HepG2 (cell line): ENCODE measurements around the gene RHOT2. TPM values are rescaled to one million over a fixed set of nuclear protein-coding genes. Genes with fewer than 3 reads are reported as not detected.

ENCODE experiments used
- ATAC-seq: fragments of 200-7000 bp; cut with Tn5 transposase; 3 replicates; pipeline ENCODE4 v1.9.1; 2020; ENCODE audit warnings: mild to moderate bottlenecking, moderate library complexity
- BruUV-seq: library from RNA; stranded (reverse); fragments of 400-500 nt; replicated peaks from 2 replicates; lab custom pipeline; 2021; lab: Mats Ljungman, UMichigan
- CTCF ChIA-PET: fragments of 300-600 bp; formaldehyde crosslinking; extraction: SDS; loops from one replicate; lab custom pipeline; 2021; ENCODE audit warnings: low total read pairs, inconsistent platforms, low intra/inter-chr PET ratio; lab: Yijun Ruan, JAX
- POLR2A ChIA-PET: fragments of 350-600 bp; sonication (Branson Sonifier 250); formaldehyde crosslinking; loops from one replicate; lab custom pipeline; 2020; ENCODE audit warnings: antibody characterized with exemption, inconsistent platforms; lab: Yijun Ruan, JAX
- DNase-seq: peaks from one replicate; pipeline ENCODE4 v3.0.0-alpha.2; 2015; ENCODE audit warnings: low spot score
- FAIRE-seq: peaks from 3 replicates; lab custom pipeline; 2011; peaks lifted over from hg19 to GRCh38; lab: Jason Lieb, UNC
- H2AFZ ChIP-seq: one replicate; pipeline ENCODE4 v1.6.1; 2011; ENCODE audit warnings: low read length, inconsistent platforms
- H3K27ac ChIP-seq: fragments of 300-600 bp; 3 replicates; pipeline ENCODE4 v1.8.0; 2011; ENCODE audit warnings: mixed run types, mild to moderate bottlenecking, mixed read lengths, low read length, inconsistent platforms; ENCODE audit not compliant: insufficient read depth; ENCODE audit errors: extremely low read length
- H3K27me3 ChIP-seq, 2 experiments: fragments of 200-600 bp in 1 of 2; 2 replicates in 1 of 2; 3 replicates in 1 of 2; pipeline versions ENCODE4 v1.6.0 to v1.8.0; 2011; ENCODE audit warnings: low read length in 2 of 2, mild to moderate bottlenecking in 2 of 2, moderate library complexity in 2 of 2, inconsistent platforms in 1 of 2; ENCODE audit not compliant: insufficient read depth in 2 of 2, control insufficient read depth in 1 of 2
- H3K36me3 ChIP-seq, 2 experiments: fragments of 200-600 bp in 1 of 2; replicated peaks in 1 of 2; 2 replicates in 1 of 2; 3 replicates in 1 of 2; pipeline versions ENCODE4 v1.5.1 to v1.8.0; 2011; ENCODE audit warnings: low read length in 2 of 2, inconsistent platforms in 1 of 2; ENCODE audit not compliant: insufficient read depth in 2 of 2, control insufficient read depth in 1 of 2
- H3K4me1 ChIP-seq: 2 replicates; pipeline ENCODE4 v1.5.1; 2012; ENCODE audit warnings: low read length, inconsistent platforms; ENCODE audit not compliant: insufficient read depth
- H3K4me2 ChIP-seq: 2 replicates; pipeline ENCODE4 v1.6.0; 2011; ENCODE audit warnings: low read depth, low read length, inconsistent platforms
- H3K4me3 ChIP-seq, 3 experiments: fragments of 200-600 bp in 1 of 3; sonication (generic), shearing (Covaris generic) in 1 of 3; replicated peaks in 1 of 3; 2 replicates each; pipeline ENCODE4 v1.5.1; 2011 to 2016; ENCODE audit warnings: low read length in 3 of 3, inconsistent platforms in 2 of 3, low read depth in 2 of 3, mild to moderate bottlenecking in 2 of 3, control low read depth in 1 of 3, mixed read lengths in 1 of 3; ENCODE audit not compliant: insufficient read depth in 1 of 3
- H3K79me2 ChIP-seq: one replicate; pipeline ENCODE4 v1.6.1; 2011; ENCODE audit warnings: low read length, inconsistent platforms; ENCODE audit not compliant: insufficient read depth
- H3K9ac ChIP-seq: 2 replicates; pipeline ENCODE4 v1.6.0; 2011; ENCODE audit warnings: mild to moderate bottlenecking, low read depth, low read length, inconsistent platforms; ENCODE audit not compliant: insufficient read depth
- H3K9me3 ChIP-seq: 2 replicates; pipeline ENCODE4 v1.5.1; 2012; ENCODE audit warnings: mild to moderate bottlenecking, low read length
- H4K20me1 ChIP-seq: 2 replicates; pipeline ENCODE4 v1.6.0; 2011; ENCODE audit warnings: inconsistent platforms, mild to moderate bottlenecking, low read length, moderate library complexity; ENCODE audit not compliant: insufficient read depth
- AGO2 ChIP-seq: fragments of 200-400 bp; formaldehyde crosslinking; optimal IDR thresholded peaks from 2 replicates; pipeline ENCODE3; 2017; ENCODE audit warnings: mild to moderate bottlenecking, low read depth, low read length, moderate library complexity
- HOXD1 ChIP-seq: sonication (generic); formaldehyde crosslinking; IDR thresholded peaks from 2 replicates; pipeline ENCODE4 v1.5.0; 2020; ENCODE audit warnings: missing genetic modification reagents
- KDM1A ChIP-seq: IDR thresholded peaks from 2 replicates; pipeline ENCODE4 v1.6.1; 2016; ENCODE audit warnings: missing compliant biosample characterization
- NONO ChIP-seq, 2 experiments: fragments of 450-650 bp in 1 of 2; sonication (generic) in 1 of 2; formaldehyde crosslinking in 1 of 2; IDR thresholded peaks in 1 of 2; conservative IDR thresholded peaks in 1 of 2; 2 replicates each; pipeline versions ENCODE4 v1.6.1 to v1.8.0; 2017 to 2022; ENCODE audit warnings: mild to moderate bottlenecking in 1 of 2, missing genetic modification reagents in 1 of 2, moderate library complexity in 1 of 2
- NR2C2 ChIP-seq: sonication (generic); formaldehyde crosslinking; IDR thresholded peaks from 2 replicates; pipeline ENCODE4 v1.4.0; 2020; ENCODE audit warnings: missing genetic modification reagents, mild to moderate bottlenecking, moderate library complexity, borderline replicate concordance
- POLR2A ChIP-seq, 2 experiments: IDR thresholded peaks; 2 replicates each; pipeline ENCODE4 v1.6.1; 2011; ENCODE audit warnings: low read depth in 2 of 2, low read length in 2 of 2, mild to moderate bottlenecking in 1 of 2, moderate library complexity in 1 of 2; ENCODE audit not compliant: insufficient read depth in 1 of 2
- ZBTB38 ChIP-seq: sonication (generic); formaldehyde crosslinking; IDR thresholded peaks from 2 replicates; pipeline ENCODE4 v1.5.1; 2020; ENCODE audit warnings: mild to moderate bottlenecking, missing genetic modification reagents
- WGBS: methylation state at CpG from one replicate; pipeline ENCODE4 v1.1.6; 2017; ENCODE audit warnings: low lambda C conversion rate; 5-methylcytosine and 5-hydroxymethylcytosine counted together
- in situ Hi-C: cut with HindIII; loops from 2 replicates; pipeline ENCODE4 v1.10.0; 2017; ENCODE audit warnings: low pct_unique_long_range_greater_than_20kb; ENCODE audit not compliant: extremely low pct_ligation_motif_present
- intact Hi-C: fragments of 100-400 bp; cut with micrococcal nuclease; formaldehyde crosslinking; loops from one replicate; pipeline ENCODE4 v1.10.0; 2022; ENCODE audit not compliant: unreplicated experiment
- polyA plus RNA-seq, 8 experiments: library from polyadenylated mRNA; depleted of rRNA in 3 of 8; stranded (reverse) in 7 of 8; unstranded in 1 of 8; fragments of >200 nt; fragmentation: Illumina TruSeq in 4 of 8; extraction: Trizol in 4 of 8; gene quantifications; 2 replicates each; pipeline versions ENCODE4 v1.2.1 to v1.2.3, GENCODE V29; 2011 to 2016; ENCODE audit warnings: low read depth in 4 of 8, missing spikeins in 1 of 8, mixed read lengths in 1 of 8; ENCODE audit not compliant: insufficient read depth in 1 of 8
- total RNA-seq, 5 experiments: library from RNA; depleted of rRNA; stranded (reverse); fragments of >200 nt; fragmentation: Illumina TruSeq; extraction: Trizol; gene quantifications; 2 replicates each; pipeline ENCODE4 v1.2.3, GENCODE V29; 2016; ENCODE audit warnings: low read depth in 1 of 5
- TF ChIP-seq, protein P1 (sequence below): sonication (generic); formaldehyde crosslinking; IDR thresholded peaks from 2 replicates; pipeline ENCODE4 v1.5.0; 2020; ENCODE audit warnings: missing genetic modification reagents

RHOT2 gene
- total and polyA plus RNA-seq, 2 of the 13 experiments (the other 11 are each of a cell fraction or from before 2014, with no cell fraction given): 63.6 to 76.9 TPM

- Histone ChIP-seq H3K36me3 (peaks cover 0 to 4% of the 10 kb centered on the region in 2 experiments; a peak in 1 of 5 replicates), H4K20me1 (no peaks in the 10 kb centered on the region), H3K27me3 (no peaks in the 10 kb centered on the region), H3K4me1 (peaks cover 37% of the 10 kb centered on the region), H2AFZ (no peak overlapping the region), H3K9ac (no peak overlapping the region), H3K4me3 (no peak overlapping the region), H3K4me2 (no peak overlapping the region), H3K9me3 (no peaks in the 10 kb centered on the region), H3K27ac (no peak overlapping the region), H3K79me2 (peaks cover 6% of the 10 kb centered on the region)
- CTCF ChIA-PET: no interaction called here
- intact Hi-C loops: no loop called here
- POLR2A ChIA-PET: no interaction called here
- 98% methylated on average over 39 of the region's 67 CpGs for WGBS
- TF ChIP-seq ZBTB38 (CRISPR knock-in tag) (peak; percentile 77), POLR2A (IDR thresholded peaks at IDR 0.05; ENCODE audit: insufficient read depth in 1 of 2, low read depth in 2 of 2, low read length in 2 of 2) (peak in 1 of 2 experiments; percentile 42; a peak in 1 of 4 replicates), NONO (IDR thresholded peaks at IDR 0.05) (no peak), NONO (CRISPR knock-in tag; conservative IDR thresholded peaks at IDR 0.05) (0 out of 2 replicates have a peak, but pooled peaks have one; percentile 15), HOXD1 (CRISPR knock-in tag) (no peak), AGO2 (peak; percentile 60), NR2C2 (CRISPR knock-in tag) (no peak), KDM1A (CRISPR knock-in tag) (no peak)
- TF ChIP-seq, protein P1, sequence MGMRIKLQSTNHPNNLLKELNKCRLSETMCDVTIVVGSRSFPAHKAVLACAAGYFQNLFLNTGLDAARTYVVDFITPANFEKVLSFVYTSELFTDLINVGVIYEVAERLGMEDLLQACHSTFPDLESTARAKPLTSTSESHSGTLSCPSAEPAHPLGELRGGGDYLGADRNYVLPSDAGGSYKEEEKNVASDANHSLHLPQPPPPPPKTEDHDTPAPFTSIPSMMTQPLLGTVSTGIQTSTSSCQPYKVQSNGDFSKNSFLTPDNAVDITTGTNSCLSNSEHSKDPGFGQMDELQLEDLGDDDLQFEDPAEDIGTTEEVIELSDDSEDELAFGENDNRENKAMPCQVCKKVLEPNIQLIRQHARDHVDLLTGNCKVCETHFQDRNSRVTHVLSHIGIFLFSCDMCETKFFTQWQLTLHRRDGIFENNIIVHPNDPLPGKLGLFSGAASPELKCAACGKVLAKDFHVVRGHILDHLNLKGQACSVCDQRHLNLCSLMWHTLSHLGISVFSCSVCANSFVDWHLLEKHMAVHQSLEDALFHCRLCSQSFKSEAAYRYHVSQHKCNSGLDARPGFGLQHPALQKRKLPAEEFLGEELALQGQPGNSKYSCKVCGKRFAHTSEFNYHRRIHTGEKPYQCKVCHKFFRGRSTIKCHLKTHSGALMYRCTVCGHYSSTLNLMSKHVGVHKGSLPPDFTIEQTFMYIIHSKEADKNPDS (CRISPR knock-in tag): peak; percentile 47; the same call in 1 of the 2 replicates
- no peak for ATAC-seq
- BruUV-seq: no TSS peak
- no peak for FAIRE-seq
- in situ Hi-C loops: no loop called here
- no peak for DNase-seq
These were observed 35.2 kb upstream of the RHOT2 start for GRCh38 chr16:632486-633335.
